ENCODE data around the gene PRR18.

- TF ChIP-seq CTCF (IDR thresholded peaks at IDR 0.05) (no peak), POLR2A (IDR thresholded peaks at IDR 0.05) (no peak), POLR2AphosphoS5 (IDR thresholded peaks at IDR 0.05) (no peak)
Observed at GRCh38 chr6:166297606-166298005, 10.6 kb downstream of the PRR18 start.
